Spinal cord (tissue), 10 donors: Measurements from ENCODE around the gene TRAPPC2. TPM values are rescaled to one million over a fixed set of nuclear protein-coding genes. Genes with fewer than 3 reads are reported as not detected.

Source experiments
- DNase-seq, 6 donors: peaks; one replicate each; pipeline versions ENCODE4 v3.0.0 to v3.0.0-alpha.2; 2013 to 2015; ENCODE audit warnings: low spot score in 6 of 6, low read depth in 4 of 6
- H3K27ac ChIP-seq: one replicate; pipeline ENCODE4 v1.5.1; 2013; ENCODE audit warnings: low read depth, low read length, control low read depth
- H3K27me3 ChIP-seq: one replicate; pipeline ENCODE4 v1.6.1; 2013; ENCODE audit warnings: low read length; ENCODE audit not compliant: control insufficient read depth, insufficient read depth
- H3K36me3 ChIP-seq: one replicate; pipeline ENCODE4 v1.6.1; 2013; ENCODE audit warnings: low read length; ENCODE audit not compliant: control insufficient read depth, insufficient read depth
- H3K4me1 ChIP-seq: one replicate; pipeline ENCODE4 v1.6.1; 2013; ENCODE audit warnings: low read length; ENCODE audit not compliant: control insufficient read depth, insufficient read depth
- H3K4me3 ChIP-seq: one replicate; pipeline ENCODE4 v1.5.1; 2013; ENCODE audit warnings: low read depth, low read length, control low read depth
- H3K9me3 ChIP-seq: one replicate; pipeline ENCODE4 v1.6.1; 2013; ENCODE audit warnings: low read length; ENCODE audit not compliant: control insufficient read depth, insufficient read depth
- WGBS: methylation state at CpG from one replicate; pipeline ENCODE4 v1.1.5; 2013; ENCODE audit warnings: missing lambda C conversion rate; ENCODE audit not compliant: insufficient coverage; 5-methylcytosine and 5-hydroxymethylcytosine counted together
- polyA plus RNA-seq, 2 donors: library from polyadenylated mRNA; unstranded; fragments of 120-200 nt; gene quantifications; one replicate each; pipeline ENCODE4 v1.2.1, GENCODE V29; 2013; ENCODE audit not compliant: insufficient read length in 2 of 2
- total RNA-seq, 2 donors: library from RNA; depleted of rRNA in 1 of 2; stranded (reverse); fragments of 120-200 nt in 1 of 2; fragments of >200 nt in 1 of 2; gene quantifications; one replicate each; pipeline versions ENCODE4 v1.2.3 to v1.2.4, GENCODE V29; 2013 to 2014
- donor health status: healthy.

Gene TRAPPC2
- total and polyA plus RNA-seq, 4 donors = 18.6 to 38.8 (median 26.0) TPM

- DNase-seq = peak in 1 of 6 donors; percentile 34
- Histone ChIP-seq H3K4me1 (peaks cover 10% of the 10 kb centered on the region), H3K9me3 (no peaks in the 10 kb centered on the region), H3K27ac (peak overlapping the region; percentile 79), H3K4me3 (no peak overlapping the region), H3K27me3 (peaks cover 6% of the 10 kb centered on the region), H3K36me3 (peaks cover 18% of the 10 kb centered on the region)
- no CpG with 5 or more reads among the region's 7 CpGs for WGBS
These were observed 29.9 kb upstream of the TRAPPC2 start for GRCh38 chrX:13764281-13764680.

- H3K27ac ChIP-seq = peak overlapping the region; percentile 33
- H3K27me3 ChIP-seq = peaks cover 6% of the 10 kb centered on the region
- no peaks in the 10 kb centered on the region for H3K9me3 ChIP-seq
- H3K4me1 ChIP-seq = peaks cover 10% of the 10 kb centered on the region
- 28% methylated on average over 6 of the region's 8 CpGs for WGBS
- H3K4me3 ChIP-seq = no peak overlapping the region
- DNase-seq = peak in 2 of 6 donors; percentile 50 to 67
- peaks cover 21% of the 10 kb centered on the region for H3K36me3 ChIP-seq
These were observed 29.1 kb upstream of the TRAPPC2 start for GRCh38 chrX:13763489-13763888.

- DNase-seq = no peak
- H3K4me1 ChIP-seq = peaks cover 10% of the 10 kb centered on the region
- no peaks in the 10 kb centered on the region for H3K9me3 ChIP-seq
- no peak overlapping the region for H3K27ac ChIP-seq
- peaks cover 6% of the 10 kb centered on the region for H3K27me3 ChIP-seq
- WGBS = no CpG with 5 or more reads among the region's 7 CpGs
- peaks cover 21% of the 10 kb centered on the region for H3K36me3 ChIP-seq
- no peak overlapping the region for H3K4me3 ChIP-seq
These were observed 27.4 kb upstream of the TRAPPC2 start for GRCh38 chrX:13761606-13762414.

- peaks cover 3% of the 10 kb centered on the region for H3K27me3 ChIP-seq
- no peaks in the 10 kb centered on the region for H3K9me3 ChIP-seq
- no peak overlapping the region for H3K27ac ChIP-seq
- no peak for DNase-seq
- H3K4me3 ChIP-seq = no peak overlapping the region
- 86% methylated on average over 9 of the region's 13 CpGs for WGBS
- H3K4me1 ChIP-seq = peaks cover 10% of the 10 kb centered on the region
- peaks cover 15% of the 10 kb centered on the region for H3K36me3 ChIP-seq
These were observed 26.0 kb upstream of the TRAPPC2 start for GRCh38 chrX:13760426-13760825.

GRCh38 chrX:13759152-13759718 lies 24.8 kb upstream of the TRAPPC2 start:
- WGBS = 92% methylated on average over 5 of the region's 8 CpGs
- Histone ChIP-seq H3K27me3 (peaks cover 3% of the 10 kb centered on the region), H3K9me3 (no peaks in the 10 kb centered on the region), H3K4me1 (peaks cover 4% of the 10 kb centered on the region), H3K36me3 (peaks cover 15% of the 10 kb centered on the region), H3K4me3 (no peak overlapping the region), H3K27ac (no peak overlapping the region)
- DNase-seq = no peak

- Histone ChIP-seq H3K9me3 (no peaks in the 10 kb centered on the region), H3K4me3 (no peak overlapping the region), H3K27ac (no peak overlapping the region), H3K36me3 (peaks cover 15% of the 10 kb centered on the region), H3K4me1 (no peaks in the 10 kb centered on the region), H3K27me3 (no peaks in the 10 kb centered on the region)
- WGBS = 83% methylated on average over 1 of the region's 4 CpGs
- DNase-seq = no peak
These were observed 22.0 kb upstream of the TRAPPC2 start for GRCh38 chrX:13756381-13756780.

GRCh38 chrX:13755254-13755653 lies 20.8 kb upstream of the TRAPPC2 start:
- no peak overlapping the region for H3K4me3 ChIP-seq
- H3K9me3 ChIP-seq = no peaks in the 10 kb centered on the region
- WGBS = 78% methylated on average over 1 of the region's 1 CpG
- no peak overlapping the region for H3K27ac ChIP-seq
- peaks cover 8% of the 10 kb centered on the region for H3K36me3 ChIP-seq
- no peak for DNase-seq
- H3K4me1 ChIP-seq = no peaks in the 10 kb centered on the region
- peaks cover 2% of the 10 kb centered on the region for H3K27me3 ChIP-seq

- DNase-seq = no peak
- WGBS = no CpG with 5 or more reads among the region's 1 CpG
These were observed 20.3 kb upstream of the TRAPPC2 start for GRCh38 chrX:13754765-13755164.

GRCh38 chrX:13752646-13753045 lies 18.2 kb upstream of the TRAPPC2 start:
- H3K36me3 ChIP-seq = peaks cover 9% of the 10 kb centered on the region
- H3K4me3 ChIP-seq = no peak overlapping the region
- H3K27me3 ChIP-seq = peaks cover 2% of the 10 kb centered on the region
- H3K4me1 ChIP-seq = no peaks in the 10 kb centered on the region
- H3K27ac ChIP-seq = no peak overlapping the region
- DNase-seq = no peak
- no peaks in the 10 kb centered on the region for H3K9me3 ChIP-seq
- 74% methylated on average over 3 of the region's 3 CpGs for WGBS

More at GRCh38 chrX:13754765-13755164, 20.3 kb upstream of the TRAPPC2 start:
- Histone ChIP-seq H3K4me3 (no peak overlapping the region), H3K27me3 (peaks cover 2% of the 10 kb centered on the region), H3K36me3 (peaks cover 8% of the 10 kb centered on the region), H3K9me3 (no peaks in the 10 kb centered on the region), H3K4me1 (no peaks in the 10 kb centered on the region), H3K27ac (no peak overlapping the region)

- peaks cover 9% of the 10 kb centered on the region for H3K36me3 ChIP-seq
- no peak overlapping the region for H3K27ac ChIP-seq
- no peaks in the 10 kb centered on the region for H3K4me1 ChIP-seq
- H3K4me3 ChIP-seq = no peak overlapping the region
- WGBS = no CpG with 5 or more reads among the region's 3 CpGs
- no peaks in the 10 kb centered on the region for H3K9me3 ChIP-seq
- H3K27me3 ChIP-seq = peaks cover 2% of the 10 kb centered on the region
- no peak for DNase-seq
These were observed 17.7 kb upstream of the TRAPPC2 start for GRCh38 chrX:13752141-13752540.
